ENCODE results near the gene DNAAF5. TPM values are rescaled to one million over a fixed set of nuclear protein-coding genes. Genes with fewer than 3 reads are reported as not detected.
"Not testable (repeated sequence)": the region's sequence is repeated elsewhere in the genome, so short reads cannot be mapped to it uniquely, and the experiment has no call there.

Gene DNAAF5
- total RNA-seq, 1 donor from 2014 or later, result 41.5 TPM

GRCh38 chr7:739455-739982 lies 13.0 kb downstream of the DNAAF5 start:
- Mint-ChIP-seq H3K9me3 (no peaks in the 10 kb centered on the region), H3K27ac (no peak overlapping the region), H3K27me3 (ENCODE audit: low read depth) (no peaks in the 10 kb centered on the region), H3K36me3 (ENCODE audit: low read depth) (peaks cover 37% of the 10 kb centered on the region), H3K4me1 (ENCODE audit: low read depth) (no peaks in the 10 kb centered on the region), H3K4me3 (ENCODE audit: low read depth) (no peak overlapping the region)
- no peak for DNase-seq (ENCODE audit: low spot score)
- intact Hi-C loops (cut with micrococcal nuclease), result no loop called here

GRCh38 chr7:739983-740942 lies 13.8 kb downstream of the DNAAF5 start:
- no peaks in the 10 kb centered on the region for H3K27me3 Mint-ChIP-seq (ENCODE audit: low read depth)
- DNase-seq (ENCODE audit: low spot score), result no peak
- peaks cover 44% of the 10 kb centered on the region for H3K36me3 Mint-ChIP-seq (ENCODE audit: low read depth)
- no peaks in the 10 kb centered on the region for H3K4me1 Mint-ChIP-seq (ENCODE audit: low read depth)
- peaks cover 2% of the 10 kb centered on the region for H3K9me3 Mint-ChIP-seq
- no peak overlapping the region for H3K27ac Mint-ChIP-seq
- no peak overlapping the region for H3K4me3 Mint-ChIP-seq (ENCODE audit: low read depth)
- intact Hi-C loops (cut with micrococcal nuclease), result no loop called here

- intact Hi-C loops (cut with micrococcal nuclease), result no loop called here
- Mint-ChIP-seq H3K4me1 (ENCODE audit: low read depth) (no peaks in the 10 kb centered on the region), H3K27ac (no peak overlapping the region)
Observed at GRCh38 chr7:741191-741671, 14.7 kb downstream of the DNAAF5 start.

DNA sequence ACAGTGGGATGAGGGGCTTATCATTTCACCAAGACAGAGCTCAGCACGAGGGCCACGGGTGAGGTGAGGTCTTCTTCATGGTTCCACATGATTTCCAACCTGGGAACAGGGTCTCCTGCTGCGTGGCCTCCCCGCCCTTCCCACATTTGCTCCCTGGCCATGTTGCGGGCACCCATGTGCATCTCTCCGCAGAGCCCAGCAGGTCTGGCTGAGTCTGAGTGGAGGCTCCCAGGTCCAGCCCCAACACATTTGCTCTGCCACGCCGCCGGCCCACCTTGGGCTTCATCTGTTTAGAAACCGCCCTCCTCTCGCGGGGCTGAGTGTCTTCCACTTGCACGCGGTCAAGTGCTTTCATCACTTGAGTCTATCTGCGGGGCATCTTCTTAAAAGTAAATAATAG lies 15.4 kb downstream of the DNAAF5 start:
- peaks cover 54% of the 10 kb centered on the region for H3K36me3 Mint-ChIP-seq (ENCODE audit: low read depth)
- DNase-seq (ENCODE audit: low spot score), result no peak
- intact Hi-C loops (cut with micrococcal nuclease), result no loop called here
- H3K9me3 Mint-ChIP-seq, result peaks cover 4% of the 10 kb centered on the region
- no peak overlapping the region for H3K27ac Mint-ChIP-seq
- no peaks in the 10 kb centered on the region for H3K4me1 Mint-ChIP-seq (ENCODE audit: low read depth)
- no peaks in the 10 kb centered on the region for H3K27me3 Mint-ChIP-seq (ENCODE audit: low read depth)
- H3K4me3 Mint-ChIP-seq (ENCODE audit: low read depth), result no peak overlapping the region

More at GRCh38 chr7:741191-741671, 14.7 kb downstream of the DNAAF5 start:
- Mint-ChIP-seq H3K9me3 (peaks cover 4% of the 10 kb centered on the region), H3K4me3 (ENCODE audit: low read depth) (no peak overlapping the region), H3K27me3 (ENCODE audit: low read depth) (no peaks in the 10 kb centered on the region), H3K36me3 (ENCODE audit: low read depth) (peaks cover 52% of the 10 kb centered on the region)
- no peak for DNase-seq (ENCODE audit: low spot score)

DNA sequence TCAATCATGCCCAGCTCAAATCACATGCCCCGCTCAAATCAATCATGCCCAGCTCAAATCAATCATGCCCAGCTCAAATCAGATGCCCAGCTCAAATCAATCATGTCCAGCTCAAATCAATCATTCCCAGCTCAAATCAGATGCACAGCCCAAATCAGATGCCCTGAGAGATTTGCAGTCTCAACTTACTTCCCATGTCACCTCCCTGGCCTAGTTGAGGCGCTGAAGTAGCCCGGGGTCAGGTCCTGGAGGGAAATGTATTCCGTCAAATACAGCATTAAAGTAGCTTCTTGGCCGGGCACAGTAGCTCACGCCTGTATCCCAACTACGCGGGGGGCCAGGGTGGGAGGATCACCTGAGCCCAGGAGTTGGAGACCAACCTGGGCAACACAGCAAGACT lies 16.3 kb downstream of the DNAAF5 start:
- H3K36me3 Mint-ChIP-seq (ENCODE audit: low read depth), result peaks cover 49% of the 10 kb centered on the region
- H3K4me3 Mint-ChIP-seq (ENCODE audit: low read depth), result no peak overlapping the region
- peaks cover 4% of the 10 kb centered on the region for H3K9me3 Mint-ChIP-seq
- peak overlapping the region; percentile 38 for H3K27ac Mint-ChIP-seq
- intact Hi-C loops (cut with micrococcal nuclease), result no loop called here
- no peaks in the 10 kb centered on the region for H3K27me3 Mint-ChIP-seq (ENCODE audit: low read depth)
- H3K4me1 Mint-ChIP-seq (ENCODE audit: low read depth), result no peaks in the 10 kb centered on the region
- DNase-seq (ENCODE audit: low spot score), result no peak

DNA sequence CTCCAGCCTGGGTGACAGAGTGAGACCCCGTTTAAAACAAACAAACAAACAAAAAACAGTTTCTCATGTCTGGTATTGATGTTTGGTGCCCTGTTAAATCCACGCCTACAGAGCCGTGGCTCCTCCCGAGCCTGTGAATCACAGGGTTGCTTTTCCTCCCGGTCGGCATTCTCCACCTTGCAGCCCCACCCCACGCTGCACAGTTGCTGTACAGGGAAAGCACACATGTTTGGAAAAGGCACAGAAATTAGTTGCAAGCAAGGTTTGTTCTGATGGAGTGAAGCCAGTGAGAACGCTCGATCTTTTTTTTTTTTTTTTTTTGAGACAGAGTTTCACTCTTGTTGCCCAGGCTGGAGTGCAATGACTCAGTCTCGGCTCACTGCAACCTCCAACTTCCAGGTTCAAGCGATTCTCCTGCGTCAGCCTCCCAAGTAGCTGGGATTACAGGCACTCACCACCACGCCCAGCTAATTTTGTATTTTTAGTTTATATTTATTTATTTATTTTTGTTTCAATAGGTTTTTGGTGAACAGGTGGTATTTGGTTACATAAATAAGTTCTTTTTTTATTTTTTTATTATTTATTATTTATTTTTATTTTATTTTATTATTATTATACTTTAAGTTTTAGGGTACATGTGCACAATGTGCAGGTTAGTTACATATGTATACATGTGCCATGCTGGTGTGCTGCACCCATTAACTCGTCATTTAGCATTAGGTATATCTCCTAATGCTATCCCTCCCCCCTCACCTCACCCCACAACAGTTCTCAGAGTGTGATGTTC lies 17.0 kb downstream of the DNAAF5 start:
- DNase-seq (ENCODE audit: low spot score); H3K4me1 Mint-ChIP-seq (ENCODE audit: low read depth); H3K9me3 Mint-ChIP-seq; intact Hi-C loops (cut with micrococcal nuclease); H3K27me3 Mint-ChIP-seq (ENCODE audit: low read depth); H3K4me3 Mint-ChIP-seq (ENCODE audit: low read depth); H3K27ac Mint-ChIP-seq: not testable (repeated sequence)
- H3K36me3 Mint-ChIP-seq (ENCODE audit: low read depth), result peaks cover 42% of the 10 kb centered on the region

DNA sequence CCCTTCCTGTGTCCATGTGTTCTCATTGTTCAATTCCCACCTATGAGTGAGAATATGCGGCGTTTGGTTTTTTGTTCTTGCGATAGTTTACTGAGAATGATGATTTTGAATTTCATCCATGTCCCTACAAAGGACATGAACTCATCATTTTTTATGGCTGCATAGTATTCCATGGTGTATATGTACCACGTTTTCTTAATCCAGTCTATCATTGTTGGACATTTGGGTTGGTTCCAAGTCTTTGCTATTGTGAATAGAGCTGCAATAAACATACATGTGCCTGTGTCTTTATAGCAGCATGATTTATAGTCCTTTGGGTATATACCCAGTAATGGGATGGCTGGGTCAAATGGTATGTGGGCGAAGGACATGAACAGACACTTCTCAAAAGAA lies 17.6 kb downstream of the DNAAF5 start:
- H3K36me3 Mint-ChIP-seq (ENCODE audit: low read depth), result peaks cover 42% of the 10 kb centered on the region
- H3K4me1 Mint-ChIP-seq (ENCODE audit: low read depth); DNase-seq (ENCODE audit: low spot score); H3K27ac Mint-ChIP-seq; H3K27me3 Mint-ChIP-seq (ENCODE audit: low read depth); intact Hi-C loops (cut with micrococcal nuclease); H3K4me3 Mint-ChIP-seq (ENCODE audit: low read depth); H3K9me3 Mint-ChIP-seq: not testable (repeated sequence)

- intact Hi-C loops (cut with micrococcal nuclease), result no loop called here
- peaks cover 4% of the 10 kb centered on the region for H3K9me3 Mint-ChIP-seq
- peaks cover 42% of the 10 kb centered on the region for H3K36me3 Mint-ChIP-seq (ENCODE audit: low read depth)
- no peak overlapping the region for H3K4me3 Mint-ChIP-seq (ENCODE audit: low read depth)
- DNase-seq (ENCODE audit: low spot score), result no peak
- H3K27me3 Mint-ChIP-seq (ENCODE audit: low read depth), result no peaks in the 10 kb centered on the region
- H3K27ac Mint-ChIP-seq, result no peak overlapping the region
- no peaks in the 10 kb centered on the region for H3K4me1 Mint-ChIP-seq (ENCODE audit: low read depth)
Observed at GRCh38 chr7:744854-745430, 18.4 kb downstream of the DNAAF5 start.

DNA sequence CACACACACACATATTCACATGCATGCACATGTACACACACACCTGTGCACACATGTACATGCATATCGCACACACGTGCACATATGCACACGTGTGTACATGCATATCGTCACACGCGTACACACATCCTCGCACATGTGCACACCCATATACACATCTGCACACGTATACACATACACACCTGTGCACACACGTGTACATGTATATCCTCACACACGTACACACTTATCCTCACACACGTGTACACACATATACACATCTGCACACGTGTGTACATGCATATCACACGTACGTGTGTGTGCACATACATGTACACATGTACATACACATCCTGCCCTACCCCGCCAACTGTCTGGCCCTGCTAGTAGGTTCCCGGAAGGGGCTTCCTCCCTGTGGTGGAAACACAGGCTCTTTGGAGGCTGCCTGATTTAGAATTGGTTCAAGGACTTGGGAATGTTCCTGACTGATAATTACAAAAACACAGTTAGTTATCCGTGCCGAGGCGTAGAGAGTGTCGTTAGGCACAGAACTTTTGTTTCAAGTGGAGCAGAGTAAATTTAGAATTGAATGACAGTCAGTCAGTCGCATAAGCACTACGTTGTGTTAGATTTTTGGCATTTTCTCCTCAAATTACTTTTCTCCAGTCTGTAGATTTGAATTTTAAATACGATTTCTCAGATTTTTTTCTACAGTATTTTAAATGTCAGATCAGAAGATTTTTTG lies 19.1 kb downstream of the DNAAF5 start:
- Mint-ChIP-seq H3K27me3 (ENCODE audit: low read depth) (no peaks in the 10 kb centered on the region), H3K4me3 (ENCODE audit: low read depth) (no peak overlapping the region), H3K9me3 (peaks cover 4% of the 10 kb centered on the region), H3K4me1 (ENCODE audit: low read depth) (no peaks in the 10 kb centered on the region), H3K27ac (no peak overlapping the region), H3K36me3 (ENCODE audit: low read depth) (peaks cover 42% of the 10 kb centered on the region)
- DNase-seq (ENCODE audit: low spot score), result no peak
- intact Hi-C loops (cut with micrococcal nuclease), result no loop called here

GRCh38 chr7:746155-747061 lies 19.9 kb downstream of the DNAAF5 start:
- Mint-ChIP-seq H3K27me3 (ENCODE audit: low read depth) (no peaks in the 10 kb centered on the region), H3K27ac (no peak overlapping the region), H3K4me1 (ENCODE audit: low read depth) (no peaks in the 10 kb centered on the region), H3K4me3 (ENCODE audit: low read depth) (no peak overlapping the region), H3K36me3 (ENCODE audit: low read depth) (peaks cover 39% of the 10 kb centered on the region), H3K9me3 (peaks cover 4% of the 10 kb centered on the region)
- intact Hi-C loops (cut with micrococcal nuclease), result no loop called here
- no peak for DNase-seq (ENCODE audit: low spot score)

DNA sequence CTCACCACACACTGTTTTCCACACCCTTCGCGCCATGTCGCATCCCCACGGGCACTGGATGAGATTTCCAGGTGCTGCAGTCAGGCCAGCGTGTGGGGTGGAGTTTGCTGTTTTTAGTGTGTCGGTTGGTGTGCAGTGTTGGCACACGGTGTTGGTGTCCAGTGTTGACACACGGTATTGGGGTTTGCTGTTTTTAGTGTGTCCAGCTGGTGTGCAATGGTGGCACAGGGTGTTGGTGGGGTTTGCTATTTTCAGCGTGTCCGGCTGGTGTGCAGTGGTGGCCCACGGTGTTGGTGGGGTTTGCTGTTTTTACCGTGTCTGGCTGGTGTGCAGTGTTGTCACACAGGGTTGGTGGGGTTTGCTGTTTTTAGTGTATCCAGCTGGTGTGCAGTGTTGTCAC lies 20.7 kb downstream of the DNAAF5 start:
- Mint-ChIP-seq H3K9me3 (peaks cover 4% of the 10 kb centered on the region), H3K36me3 (ENCODE audit: low read depth) (peaks cover 39% of the 10 kb centered on the region), H3K4me3 (ENCODE audit: low read depth) (no peak overlapping the region), H3K4me1 (ENCODE audit: low read depth) (no peaks in the 10 kb centered on the region), H3K27ac (no peak overlapping the region), H3K27me3 (ENCODE audit: low read depth) (no peaks in the 10 kb centered on the region)
- DNase-seq (ENCODE audit: low spot score), result no peak
- intact Hi-C loops (cut with micrococcal nuclease), result no loop called here
